Measurements from ENCODE around the gene NMNAT3. TPM values are rescaled to one million over a fixed set of nuclear protein-coding genes. Genes with fewer than 3 reads are reported as not detected.

The NMNAT3 gene
- total RNA-seq, 1 experiment from 2014 or later: 1.3 TPM

GRCh38 chr3:139686624-139687023 is 8.9 kb upstream of the NMNAT3 start:
- no peak overlapping the region for H4K91ac ChIP-seq (ENCODE audit: insufficient read length, low read depth, low read length)
- H4K8ac ChIP-seq (replicated peaks; ENCODE audit: insufficient read length, low read depth, low read length): no peak overlapping the region
- no peak for TF ChIP-seq CTCF (conservative IDR thresholded peaks at IDR 0.05)
- no peak overlapping the region for H3K4me2 ChIP-seq (ENCODE audit: insufficient read depth, insufficient read length, low read length)
- H2BK15ac ChIP-seq (ENCODE audit: low read depth, low read length): no peak overlapping the region
- no peak overlapping the region for H3K4me3 Mint-ChIP-seq
- H3K27ac ChIP-seq (ENCODE audit: insufficient read length, low read depth, low read length): no peak overlapping the region
- no peak overlapping the region for H2AFZ ChIP-seq (ENCODE audit: low read length)
- no peak overlapping the region for H2BK120ac ChIP-seq (ENCODE audit: low read depth, low read length, poor library complexity, severe bottlenecking)
- H4K20me1 ChIP-seq (ENCODE audit: control insufficient read depth, insufficient read depth, insufficient read length): no peaks in the 10 kb centered on the region
- H3K36me3 Mint-ChIP-seq (ENCODE audit: insufficient read depth in 1 of 3, low read depth in 3 of 3): no peaks in the 10 kb centered on the region
- no peak overlapping the region for H3K23ac ChIP-seq (ENCODE audit: insufficient read length, low read depth, low read length)
- H4K5ac ChIP-seq (ENCODE audit: insufficient read length, low read depth, low read length): no peak overlapping the region
- H3K9me3 ChIP-seq (ENCODE audit: control insufficient read depth, low read depth, low read length): no peaks in the 10 kb centered on the region
- H3K9ac ChIP-seq (ENCODE audit: extremely low read depth, insufficient read length, low read length): no peak overlapping the region
- no peak overlapping the region for H3T11ph ChIP-seq (ENCODE audit: low read length)
- H3K9me3 Mint-ChIP-seq: peaks cover 0 to 4% of the 10 kb centered on the region in 2 experiments; a peak in 2 of 5 replicates
- H3K18ac ChIP-seq (ENCODE audit: insufficient read length, low read depth, low read length): no peak overlapping the region
- no CpG with 5 or more reads among the region's 3 CpGs for WGBS (ENCODE audit: extremely low coverage, insufficient read length, low lambda C conversion rate)
- H3K79me2 ChIP-seq (ENCODE audit: insufficient read depth, low read length): no peaks in the 10 kb centered on the region
- no peak overlapping the region for H2BK20ac ChIP-seq (ENCODE audit: low read depth, low read length, poor library complexity, severe bottlenecking)
- H3K4ac ChIP-seq (ENCODE audit: low read depth, low read length): no peak overlapping the region
- no peak overlapping the region for H2AK5ac ChIP-seq (ENCODE audit: insufficient read length, low read length)
- no peaks in the 10 kb centered on the region for H3K23me2 ChIP-seq (ENCODE audit: insufficient read length, low read depth, low read length, poor library complexity, severe bottlenecking)
- peaks cover 12% of the 10 kb centered on the region for H3K27me3 Mint-ChIP-seq (ENCODE audit: low read depth)
- no peak overlapping the region for H2BK5ac ChIP-seq (ENCODE audit: insufficient read length, low read length)
- H3K4me1 ChIP-seq (ENCODE audit: insufficient read depth, low read length): no peaks in the 10 kb centered on the region
- peaks cover 4 to 14% of the 10 kb centered on the region in 2 experiments for H3K4me1 Mint-ChIP-seq
- H3K56ac ChIP-seq (ENCODE audit: insufficient read length, low read depth, low read length): no peak overlapping the region
- H3K14ac ChIP-seq (ENCODE audit: insufficient read depth, low read length): no peak overlapping the region
- H3K27ac Mint-ChIP-seq: no peak overlapping the region
- no peaks in the 10 kb centered on the region for H3K79me1 ChIP-seq (ENCODE audit: insufficient read depth, low read depth, low read length, poor library complexity, severe bottlenecking)
- no peak overlapping the region for H2BK12ac ChIP-seq (ENCODE audit: insufficient read length, low read depth, low read length)
- no peaks in the 10 kb centered on the region for H3K27me3 ChIP-seq (ENCODE audit: insufficient read depth, low read length)
- DNase-seq: no peak
